Measurements from ENCODE around the gene PRKAG2. TPM values are rescaled to one million over a fixed set of nuclear protein-coding genes. Genes with fewer than 3 reads are reported as not detected.

The PRKAG2 gene
- total and polyA plus RNA-seq, 2 of the 13 experiments (the other 11 are each of a cell fraction or from before 2014, with no cell fraction given), result 0.90 to 1.3 TPM

GRCh38 chr7:151808400-151809145 is 68.3 kb downstream of the PRKAG2 start:
- Histone ChIP-seq H3K9me3 (ENCODE audit: low read length) (no peaks in the 10 kb centered on the region), H3K27ac (ENCODE audit: extremely low read length, insufficient read depth, low read length) (no peak overlapping the region), H3K79me2 (ENCODE audit: insufficient read depth, low read length) (no peaks in the 10 kb centered on the region), H4K20me1 (ENCODE audit: insufficient read depth, low read length) (no peaks in the 10 kb centered on the region), H3K4me1 (ENCODE audit: insufficient read depth, low read length) (peaks cover 15% of the 10 kb centered on the region), H3K36me3 (replicated peaks in 1 of 2; ENCODE audit: control insufficient read depth in 1 of 2, insufficient read depth in 2 of 2, low read length in 2 of 2) (no peaks in the 10 kb centered on the region), H3K9ac (ENCODE audit: insufficient read depth, low read depth, low read length) (no peak overlapping the region), H3K4me3 (replicated peaks in 1 of 3; ENCODE audit: insufficient read depth in 1 of 3, low read depth in 2 of 3, low read length in 3 of 3) (no peak overlapping the region), H2AFZ (ENCODE audit: low read length) (no peak overlapping the region), H3K27me3 (ENCODE audit: control insufficient read depth in 1 of 2, insufficient read depth in 2 of 2, low read length in 2 of 2) (peaks cover 0 to 17% of the 10 kb centered on the region in 2 experiments; a peak in 2 of 5 replicates), H3K4me2 (ENCODE audit: low read depth, low read length) (peak overlapping the region; percentile 43)
- in situ Hi-C loops (cut with HindIII; ENCODE audit: extremely low pct_ligation_motif_present, low pct_unique_long_range_greater_than_20kb), result no loop called here
- intact Hi-C loops (cut with micrococcal nuclease; ENCODE audit: unreplicated experiment), result no loop called here
- ChIA-PET CTCF (ENCODE audit: low intra/inter-chr PET ratio, low total read pairs) (no interaction called here), POLR2A (no interaction called here)
- ATAC-seq (peak; percentile 99), FAIRE-seq (peak; percentile 73), DNase-seq (ENCODE audit: low spot score) (peak; percentile 66)
- BruUV-seq (replicated peaks), result no TSS peak
- 53% methylated on average over 22 of the region's 24 CpGs for WGBS (ENCODE audit: low lambda C conversion rate)
- TF ChIP-seq ZNF136 (CRISPR knock-in tag; IDR thresholded peaks at IDR 0.05; ENCODE audit: low read depth) (no peak), ZNF597 (CRISPR knock-in tag; IDR thresholded peaks at IDR 0.05) (no peak), ATF3 (CRISPR knock-in tag; IDR thresholded peaks at IDR 0.05) (no peak), MAX (IDR thresholded peaks at IDR 0.05) (peak; percentile 43), ZNF280D (CRISPR knock-in tag; IDR thresholded peaks at IDR 0.05) (no peak), ZFP37 (CRISPR knock-in tag; IDR thresholded peaks at IDR 0.05; ENCODE audit: borderline replicate concordance) (no peak), SRSF9 (IDR thresholded peaks at IDR 0.05; ENCODE audit: borderline replicate concordance, insufficient read depth, low read depth, low read length, poor library complexity, severe bottlenecking) (no peak), ZNF710 (CRISPR knock-in tag; IDR thresholded peaks at IDR 0.05; ENCODE audit: borderline replicate concordance) (no peak), ZUFSP (CRISPR knock-in tag; IDR thresholded peaks at IDR 0.05; ENCODE audit: borderline replicate concordance) (no peak), CENPT (CRISPR knock-in tag; IDR thresholded peaks at IDR 0.05; ENCODE audit: low read depth) (no peak), CBX5 (CRISPR knock-in tag; IDR thresholded peaks at IDR 0.05; ENCODE audit: borderline replicate concordance) (no peak), FOXJ3 (CRISPR knock-in tag; IDR thresholded peaks at IDR 0.05; ENCODE audit: borderline replicate concordance) (peak; percentile 31; the same call in 1 of the 2 replicates)
